HepG2 (cell line): ENCODE measurements around the gene BCL2L11. TPM values are rescaled to one million over a fixed set of nuclear protein-coding genes. Genes with fewer than 3 reads are reported as not detected.

ENCODE experiments used
- ATAC-seq: fragments of 200-7000 bp; cut with Tn5 transposase; 3 replicates; pipeline ENCODE4 v1.9.1; 2020; ENCODE audit warnings: mild to moderate bottlenecking, moderate library complexity
- BruUV-seq: library from RNA; stranded (reverse); fragments of 400-500 nt; replicated peaks from 2 replicates; lab custom pipeline; 2021; lab: Mats Ljungman, UMichigan
- CTCF ChIA-PET: fragments of 300-600 bp; formaldehyde crosslinking; extraction: SDS; loops from one replicate; lab custom pipeline; 2021; ENCODE audit warnings: low total read pairs, inconsistent platforms, low intra/inter-chr PET ratio; lab: Yijun Ruan, JAX
- POLR2A ChIA-PET: fragments of 350-600 bp; sonication (Branson Sonifier 250); formaldehyde crosslinking; loops from one replicate; lab custom pipeline; 2020; ENCODE audit warnings: antibody characterized with exemption, inconsistent platforms; lab: Yijun Ruan, JAX
- DNase-seq: peaks from one replicate; pipeline ENCODE4 v3.0.0-alpha.2; 2015; ENCODE audit warnings: low spot score
- FAIRE-seq: peaks from 3 replicates; lab custom pipeline; 2011; peaks lifted over from hg19 to GRCh38; lab: Jason Lieb, UNC
- H2AFZ ChIP-seq: one replicate; pipeline ENCODE4 v1.6.1; 2011; ENCODE audit warnings: low read length, inconsistent platforms
- H3K27ac ChIP-seq: fragments of 300-600 bp; 3 replicates; pipeline ENCODE4 v1.8.0; 2011; ENCODE audit warnings: mixed run types, mild to moderate bottlenecking, mixed read lengths, low read length, inconsistent platforms; ENCODE audit not compliant: insufficient read depth; ENCODE audit errors: extremely low read length
- H3K27me3 ChIP-seq, 2 experiments: fragments of 200-600 bp in 1 of 2; 2 replicates in 1 of 2; 3 replicates in 1 of 2; pipeline versions ENCODE4 v1.6.0 to v1.8.0; 2011; ENCODE audit warnings: low read length in 2 of 2, mild to moderate bottlenecking in 2 of 2, moderate library complexity in 2 of 2, inconsistent platforms in 1 of 2; ENCODE audit not compliant: insufficient read depth in 2 of 2, control insufficient read depth in 1 of 2
- H3K36me3 ChIP-seq, 2 experiments: fragments of 200-600 bp in 1 of 2; replicated peaks in 1 of 2; 2 replicates in 1 of 2; 3 replicates in 1 of 2; pipeline versions ENCODE4 v1.5.1 to v1.8.0; 2011; ENCODE audit warnings: low read length in 2 of 2, inconsistent platforms in 1 of 2; ENCODE audit not compliant: insufficient read depth in 2 of 2, control insufficient read depth in 1 of 2
- H3K4me1 ChIP-seq: 2 replicates; pipeline ENCODE4 v1.5.1; 2012; ENCODE audit warnings: low read length, inconsistent platforms; ENCODE audit not compliant: insufficient read depth
- H3K4me2 ChIP-seq: 2 replicates; pipeline ENCODE4 v1.6.0; 2011; ENCODE audit warnings: low read depth, low read length, inconsistent platforms
- H3K4me3 ChIP-seq, 3 experiments: fragments of 200-600 bp in 1 of 3; sonication (generic), shearing (Covaris generic) in 1 of 3; replicated peaks in 1 of 3; 2 replicates each; pipeline ENCODE4 v1.5.1; 2011 to 2016; ENCODE audit warnings: low read length in 3 of 3, inconsistent platforms in 2 of 3, low read depth in 2 of 3, mild to moderate bottlenecking in 2 of 3, control low read depth in 1 of 3, mixed read lengths in 1 of 3; ENCODE audit not compliant: insufficient read depth in 1 of 3
- H3K79me2 ChIP-seq: one replicate; pipeline ENCODE4 v1.6.1; 2011; ENCODE audit warnings: low read length, inconsistent platforms; ENCODE audit not compliant: insufficient read depth
- H3K9ac ChIP-seq: 2 replicates; pipeline ENCODE4 v1.6.0; 2011; ENCODE audit warnings: mild to moderate bottlenecking, low read depth, low read length, inconsistent platforms; ENCODE audit not compliant: insufficient read depth
- H3K9me3 ChIP-seq: 2 replicates; pipeline ENCODE4 v1.5.1; 2012; ENCODE audit warnings: mild to moderate bottlenecking, low read length
- H4K20me1 ChIP-seq: 2 replicates; pipeline ENCODE4 v1.6.0; 2011; ENCODE audit warnings: inconsistent platforms, mild to moderate bottlenecking, low read length, moderate library complexity; ENCODE audit not compliant: insufficient read depth
- ARID2 ChIP-seq: sonication (generic); formaldehyde crosslinking; IDR thresholded peaks from 2 replicates; pipeline ENCODE4 v1.8.1; 2022; ENCODE audit warnings: mild to moderate bottlenecking, missing genetic modification reagents, borderline replicate concordance
- CCDC6 ChIP-seq: sonication (generic); formaldehyde crosslinking; IDR thresholded peaks from 2 replicates; pipeline ENCODE4 v1.8.1; 2022; ENCODE audit warnings: mild to moderate bottlenecking, missing genetic modification reagents, moderate library complexity
- MXI1 ChIP-seq: IDR thresholded peaks from 3 replicates; pipeline ENCODE4 v1.6.1; 2012; ENCODE audit warnings: low read depth, low read length, inconsistent platforms, borderline replicate concordance
- RAD51 ChIP-seq: fragments of 450-650 bp; IDR thresholded peaks from 2 replicates; pipeline ENCODE4 v1.6.1; 2016; ENCODE audit warnings: borderline replicate concordance
- SRY ChIP-seq: sonication (generic); formaldehyde crosslinking; IDR thresholded peaks from 2 replicates; pipeline ENCODE4 v1.8.0; 2022; ENCODE audit warnings: mild to moderate bottlenecking, missing genetic modification reagents
- ZBTB34 ChIP-seq: sonication (generic); formaldehyde crosslinking; IDR thresholded peaks from 2 replicates; pipeline ENCODE4 v1.8.0; 2022; ENCODE audit warnings: mild to moderate bottlenecking, missing genetic modification reagents
- WGBS: methylation state at CpG from one replicate; pipeline ENCODE4 v1.1.6; 2017; ENCODE audit warnings: low lambda C conversion rate; 5-methylcytosine and 5-hydroxymethylcytosine counted together
- in situ Hi-C: cut with HindIII; loops from 2 replicates; pipeline ENCODE4 v1.10.0; 2017; ENCODE audit warnings: low pct_unique_long_range_greater_than_20kb; ENCODE audit not compliant: extremely low pct_ligation_motif_present
- intact Hi-C: fragments of 100-400 bp; cut with micrococcal nuclease; formaldehyde crosslinking; loops from one replicate; pipeline ENCODE4 v1.10.0; 2022; ENCODE audit not compliant: unreplicated experiment
- polyA plus RNA-seq, 8 experiments: library from polyadenylated mRNA; depleted of rRNA in 3 of 8; stranded (reverse) in 7 of 8; unstranded in 1 of 8; fragments of >200 nt; fragmentation: Illumina TruSeq in 4 of 8; extraction: Trizol in 4 of 8; gene quantifications; 2 replicates each; pipeline versions ENCODE4 v1.2.1 to v1.2.3, GENCODE V29; 2011 to 2016; ENCODE audit warnings: low read depth in 4 of 8, missing spikeins in 1 of 8, mixed read lengths in 1 of 8; ENCODE audit not compliant: insufficient read depth in 1 of 8
- total RNA-seq, 5 experiments: library from RNA; depleted of rRNA; stranded (reverse); fragments of >200 nt; fragmentation: Illumina TruSeq; extraction: Trizol; gene quantifications; 2 replicates each; pipeline ENCODE4 v1.2.3, GENCODE V29; 2016; ENCODE audit warnings: low read depth in 1 of 5
- TF ChIP-seq, protein P1 (sequence below): sonication (generic); formaldehyde crosslinking; conservative IDR thresholded peaks from 2 replicates; pipeline ENCODE4 v1.4.0; 2020; ENCODE audit warnings: missing genetic modification reagents

BCL2L11 gene
- total and polyA plus RNA-seq, 2 of the 13 experiments (the other 11 are each of a cell fraction or from before 2014, with no cell fraction given), result 6.1 to 9.7 TPM

GRCh38 chr2:111204706-111205105 lies 84.0 kb downstream of the BCL2L11 start:
- no peak overlapping the region for H3K4me2 ChIP-seq
- WGBS, result 95% methylated on average over 2 of the region's 2 CpGs
- ChIA-PET CTCF (no interaction called here), POLR2A (no interaction called here)
- DNase-seq (no peak), FAIRE-seq (no peak), ATAC-seq (no peak)
- H3K27me3 ChIP-seq, result no peaks in the 10 kb centered on the region
- intact Hi-C loops, result no loop called here
- H3K4me3 ChIP-seq, result no peak overlapping the region
- no TSS peak for BruUV-seq
- 0 out of 2 replicates have a peak, but pooled peaks cover 6% of the 10 kb centered on the region for H3K4me1 ChIP-seq
- peaks cover 0 to 2% of the 10 kb centered on the region in 2 experiments; a peak in 1 of 5 replicates for H3K36me3 ChIP-seq
- H2AFZ ChIP-seq, result no peak overlapping the region
- H3K9ac ChIP-seq, result no peak overlapping the region
- H4K20me1 ChIP-seq, result no peaks in the 10 kb centered on the region
- in situ Hi-C loops, result no loop called here
- no peaks in the 10 kb centered on the region for H3K79me2 ChIP-seq
- no peaks in the 10 kb centered on the region for H3K9me3 ChIP-seq
- no peak overlapping the region for H3K27ac ChIP-seq
- TF ChIP-seq ARID2 (CRISPR knock-in tag) (no peak), RAD51 (no peak), CCDC6 (CRISPR knock-in tag) (no peak), MXI1 (no peak), SRY (no peak), ZBTB34 (CRISPR knock-in tag) (no peak)
- TF ChIP-seq, protein P1, sequence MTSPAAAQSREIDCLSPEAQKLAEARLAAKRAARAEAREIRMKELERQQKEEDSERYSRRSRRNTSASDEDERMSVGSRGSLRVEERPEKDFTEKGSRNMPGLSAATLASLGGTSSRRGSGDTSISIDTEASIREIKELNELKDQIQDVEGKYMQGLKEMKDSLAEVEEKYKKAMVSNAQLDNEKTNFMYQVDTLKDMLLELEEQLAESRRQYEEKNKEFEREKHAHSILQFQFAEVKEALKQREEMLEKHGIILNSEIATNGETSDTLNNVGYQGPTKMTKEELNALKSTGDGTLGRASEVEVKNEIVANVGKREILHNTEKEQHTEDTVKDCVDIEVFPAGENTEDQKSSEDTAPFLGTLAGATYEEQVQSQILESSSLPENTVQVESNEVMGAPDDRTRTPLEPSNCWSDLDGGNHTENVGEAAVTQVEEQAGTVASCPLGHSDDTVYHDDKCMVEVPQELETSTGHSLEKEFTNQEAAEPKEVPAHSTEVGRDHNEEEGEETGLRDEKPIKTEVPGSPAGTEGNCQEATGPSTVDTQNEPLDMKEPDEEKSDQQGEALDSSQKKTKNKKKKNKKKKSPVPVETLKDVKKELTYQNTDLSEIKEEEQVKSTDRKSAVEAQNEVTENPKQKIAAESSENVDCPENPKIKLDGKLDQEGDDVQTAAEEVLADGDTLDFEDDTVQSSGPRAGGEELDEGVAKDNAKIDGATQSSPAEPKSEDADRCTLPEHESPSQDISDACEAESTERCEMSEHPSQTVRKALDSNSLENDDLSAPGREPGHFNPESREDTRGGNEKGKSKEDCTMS, result no peak
